T-helper 1 cell treated with Interleukin-12 subunit alpha and Interleukin-12 subunit beta and Interleukin-4 antibody, amounts not matched to agents 30 ng/mL and 1 ng/mL, for 36 hours (primary cell): ENCODE data around the gene MBP. TPM values are rescaled to one million over a fixed set of nuclear protein-coding genes. Genes with fewer than 3 reads are reported as not detected.

Experiments used
- intact Hi-C: fragments of 100-400 bp; cut with micrococcal nuclease; formaldehyde crosslinking; loops from one replicate; pipeline ENCODE4 v1.15.1; 2024
- total RNA-seq: library from RNA; stranded (reverse); gene quantifications from 2 replicates; pipeline ENCODE4 v1.2.3, GENCODE V29; 2022

The MBP gene
- total RNA-seq, 1 donor from 2014 or later = 92.0 TPM

GRCh38 chr18:77068321-77069312 lies 64.0 kb downstream of the MBP start:
- intact Hi-C loops = loop anchor here (1.0 to 10.0 kb wide), 2 partner anchors 63 to 694 kb away; no protein-coding TSS in a partner anchor

- intact Hi-C loops = loop anchor here (1.0 to 10.0 kb wide), 6 partner anchors 12 to 693 kb away; no protein-coding TSS in a partner anchor
Measured at GRCh38 chr18:77067291-77068061, 65.1 kb downstream of the MBP start.

GRCh38 chr18:77066689-77067088 lies 65.9 kb downstream of the MBP start:
- intact Hi-C loops = loop anchor here (1.0 to 10.0 kb wide), 5 partner anchors 11 to 692 kb away; no protein-coding TSS in a partner anchor

GRCh38 chr18:77066101-77066500 lies 66.5 kb downstream of the MBP start:
- intact Hi-C loops = loop anchor here (10.0 kb wide), 1 partner anchor 691 kb away; no protein-coding TSS in a partner anchor

- intact Hi-C loops = loop anchor here (10.0 kb wide), 1 partner anchor 691 kb away; no protein-coding TSS in a partner anchor
Measured at GRCh38 chr18:77065221-77065981, 67.2 kb downstream of the MBP start.

GRCh38 chr18:77063260-77063659 lies 69.3 kb downstream of the MBP start:
- intact Hi-C loops = loop anchor here (1.0 to 10.0 kb wide), 7 partner anchors 62 to 688 kb away; partner anchors contain the start of genes MBP and ZNF236

GRCh38 chr18:77062518-77063003 lies 70.0 kb downstream of the MBP start:
- intact Hi-C loops = loop anchor here (1.0 to 10.0 kb wide), 12 partner anchors 8 to 688 kb away; partner anchors contain the start of genes MBP and ZNF236

- intact Hi-C loops = loop anchor here (1.0 to 10.0 kb wide), 11 partner anchors 8 to 687 kb away; partner anchors contain the start of gene ZNF236
Measured at GRCh38 chr18:77061946-77062517, 70.6 kb downstream of the MBP start.

- intact Hi-C loops = loop anchor here (5.0 to 10.0 kb wide), 2 partner anchors 569 to 687 kb away; no protein-coding TSS in a partner anchor
Measured at GRCh38 chr18:77061281-77061945, 71.2 kb downstream of the MBP start.

GRCh38 chr18:77060151-77060550 lies 72.4 kb downstream of the MBP start:
- intact Hi-C loops = loop anchor here (5.0 to 10.0 kb wide), 2 partner anchors 568 to 685 kb away; no protein-coding TSS in a partner anchor

GRCh38 chr18:77059294-77059916 lies 73.2 kb downstream of the MBP start:
- intact Hi-C loops = loop anchor here (5.0 kb wide), 1 partner anchor 593 kb away; no protein-coding TSS in a partner anchor

GRCh38 chr18:77058290-77058835 lies 74.2 kb downstream of the MBP start:
- intact Hi-C loops = loop anchor here (5.0 kb wide), 1 partner anchor 594 kb away; no protein-coding TSS in a partner anchor

GRCh38 chr18:77057006-77057395 lies 75.6 kb downstream of the MBP start:
- intact Hi-C loops = loop anchor here (5.0 kb wide), 1 partner anchor 595 kb away; no protein-coding TSS in a partner anchor

- intact Hi-C loops = loop anchor here (5.0 kb wide), 1 partner anchor 596 kb away; no protein-coding TSS in a partner anchor
Measured at GRCh38 chr18:77056344-77057005, 76.1 kb downstream of the MBP start.

- intact Hi-C loops = loop anchor here (1.0 to 5.0 kb wide), 9 partner anchors 12 to 597 kb away; partner anchors contain the start of gene MBP
Measured at GRCh38 chr18:77055429-77056300, 76.9 kb downstream of the MBP start.

GRCh38 chr18:77054606-77055428 lies 77.8 kb downstream of the MBP start:
- intact Hi-C loops = loop anchor here (1.0 to 5.0 kb wide), 11 partner anchors 7 to 597 kb away; partner anchors contain the start of gene MBP
